HG03575 (cell line): ENCODE measurements around the gene QSOX2.

ENCODE experiments used
- ATAC-seq: cut with Tn5 transposase; IDR thresholded peaks from one replicate; pipeline ENCODE4 v1.9.1; 2021; ENCODE audit not compliant: unreplicated experiment, insufficient number of reproducible peaks, low FRiP score; ENCODE audit errors: extremely low read depth

QSOX2 gene

GRCh38 chr9:136255166-136255538 is 9.5 kb upstream of the QSOX2 start:
- no peak for ATAC-seq

GRCh38 chr9:136254381-136255165 is 9.0 kb upstream of the QSOX2 start:
- no peak for ATAC-seq

GRCh38 chr9:136253246-136254130 is 7.9 kb upstream of the QSOX2 start:
- no peak for ATAC-seq

GRCh38 chr9:136252846-136253245 is 7.2 kb upstream of the QSOX2 start:
- no peak for ATAC-seq

- no peak for ATAC-seq
Measured at GRCh38 chr9:136252281-136252680, 6.7 kb upstream of the QSOX2 start.

- no peak for ATAC-seq
Measured at GRCh38 chr9:136251264-136252115, 5.9 kb upstream of the QSOX2 start.

GRCh38 chr9:136250676-136251075 is 5.1 kb upstream of the QSOX2 start:
- ATAC-seq, result no peak

- ATAC-seq, result no peak
Measured at GRCh38 chr9:136249877-136250559, 4.4 kb upstream of the QSOX2 start.

- ATAC-seq, result no peak
Measured at GRCh38 chr9:136248951-136249876, 3.6 kb upstream of the QSOX2 start.

- ATAC-seq, result no peak
Measured at GRCh38 chr9:136247947-136248637, 2.5 kb upstream of the QSOX2 start.

- no peak for ATAC-seq
Measured at GRCh38 chr9:136247551-136247916, 1.9 kb upstream of the QSOX2 start.

GRCh38 chr9:136246849-136247550 is 1.4 kb upstream of the QSOX2 start:
- no peak for ATAC-seq

- no peak for ATAC-seq
Measured at GRCh38 chr9:136244969-136245218, 718 bp downstream of the QSOX2 start.

GRCh38 chr9:136244122-136244968 is 1.3 kb downstream of the QSOX2 start:
- ATAC-seq, result no peak

- ATAC-seq, result no peak
Measured at GRCh38 chr9:136243631-136244030, 2.0 kb downstream of the QSOX2 start.

- ATAC-seq, result no peak
Measured at GRCh38 chr9:136242918-136243525, 2.6 kb downstream of the QSOX2 start.
